KBM-7 (cell line): Measurements from ENCODE around the gene ZNF841.
A peak's percentile ranks its signal among the peaks of the same experiment; 100 is the strongest.
"Not testable (repeated sequence)": the region's sequence is repeated elsewhere in the genome, so short reads cannot be mapped to it uniquely, and the experiment has no call there.

ENCODE experiments used
- DNase-seq: peaks from one replicate; pipeline ENCODE4 v3.0.0-alpha.2; 2015
- in situ Hi-C: fragments of 300-500 bp; cut with MboI; formaldehyde crosslinking; loops from 2 replicates; pipeline ENCODE4 v1.14.3; 2020; ENCODE audit warnings: low sequenced_read_pairs, low pct_unique_long_range_greater_than_20kb, mixed read lengths

The ZNF841 gene

GRCh38 chr19:52095172-52096014 lies at the start of gene ZNF841:
Gene ZNF841 (minus strand): TSS chr19:52095765. CDS start chr19:52084801, 10,964 bp downstream.
- DNase-seq, result peak; percentile 7
- in situ Hi-C loops, result no loop called here

DNA sequence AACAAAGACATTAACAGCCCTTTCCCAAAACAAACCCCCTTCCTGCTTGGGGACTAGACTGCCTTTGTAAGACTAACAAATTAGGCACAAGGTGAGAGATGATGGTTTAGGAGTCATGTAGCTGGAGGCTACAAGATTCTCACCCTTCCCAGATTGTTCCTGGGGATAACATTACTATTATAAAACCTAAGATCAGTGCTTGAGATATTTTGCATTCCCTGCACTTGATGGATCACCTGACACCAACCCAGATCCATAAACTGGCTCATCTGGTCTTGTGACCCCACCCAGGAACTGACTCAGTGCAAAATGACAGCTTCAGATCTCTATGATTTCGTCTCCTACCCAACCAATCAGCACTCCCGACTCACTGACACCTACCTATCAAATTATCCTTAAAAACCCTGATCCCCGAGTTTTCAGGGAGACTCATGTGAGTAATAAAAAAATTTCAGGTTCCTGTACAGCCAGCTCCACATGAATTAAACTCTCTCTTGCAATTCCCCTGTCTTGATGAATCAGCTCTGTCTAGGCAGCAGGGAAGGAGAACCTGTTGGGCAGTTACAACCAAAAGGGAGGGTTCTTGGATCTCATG lies 46.5 kb upstream of the ZNF841 start:
- in situ Hi-C loops, result no loop called here
- no peak for DNase-seq

GRCh38 chr19:52141203-52141602 lies 45.6 kb upstream of the ZNF841 start:
- DNase-seq, result no peak
- in situ Hi-C loops, result no loop called here

DNA sequence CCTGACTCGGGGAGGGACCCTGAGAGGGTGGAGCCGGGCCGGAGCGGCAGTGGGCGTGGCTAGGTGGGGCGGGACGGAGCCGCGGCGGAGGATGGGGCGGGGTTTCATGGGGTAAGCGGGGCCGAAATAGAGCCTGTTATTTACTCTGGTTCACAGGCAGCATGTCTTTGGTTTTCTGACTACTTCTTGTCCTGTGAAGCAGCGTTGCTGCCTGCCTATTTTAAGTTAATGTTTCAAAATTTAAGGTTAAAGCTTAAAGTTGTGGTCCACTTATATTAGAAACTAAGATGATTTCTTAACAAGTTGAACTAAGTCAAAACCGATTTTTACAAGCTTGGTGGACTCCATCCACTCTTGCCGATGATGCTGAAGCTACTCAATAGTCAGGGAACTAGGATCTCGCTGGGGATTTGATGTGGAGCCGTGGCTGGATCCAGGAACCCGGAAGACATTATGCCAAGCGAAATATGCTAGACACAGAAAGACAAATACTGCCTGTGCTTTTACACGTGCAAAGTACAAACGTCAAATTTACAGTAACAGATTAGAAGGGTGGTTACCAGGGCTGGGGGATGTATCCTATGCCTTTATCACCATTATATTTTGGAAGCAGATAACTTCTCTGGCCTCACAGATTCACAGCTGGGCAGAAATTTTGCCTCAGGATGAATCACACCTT lies 44.6 kb upstream of the ZNF841 start:
- no peak for DNase-seq
- in situ Hi-C loops, result no loop called here

DNA sequence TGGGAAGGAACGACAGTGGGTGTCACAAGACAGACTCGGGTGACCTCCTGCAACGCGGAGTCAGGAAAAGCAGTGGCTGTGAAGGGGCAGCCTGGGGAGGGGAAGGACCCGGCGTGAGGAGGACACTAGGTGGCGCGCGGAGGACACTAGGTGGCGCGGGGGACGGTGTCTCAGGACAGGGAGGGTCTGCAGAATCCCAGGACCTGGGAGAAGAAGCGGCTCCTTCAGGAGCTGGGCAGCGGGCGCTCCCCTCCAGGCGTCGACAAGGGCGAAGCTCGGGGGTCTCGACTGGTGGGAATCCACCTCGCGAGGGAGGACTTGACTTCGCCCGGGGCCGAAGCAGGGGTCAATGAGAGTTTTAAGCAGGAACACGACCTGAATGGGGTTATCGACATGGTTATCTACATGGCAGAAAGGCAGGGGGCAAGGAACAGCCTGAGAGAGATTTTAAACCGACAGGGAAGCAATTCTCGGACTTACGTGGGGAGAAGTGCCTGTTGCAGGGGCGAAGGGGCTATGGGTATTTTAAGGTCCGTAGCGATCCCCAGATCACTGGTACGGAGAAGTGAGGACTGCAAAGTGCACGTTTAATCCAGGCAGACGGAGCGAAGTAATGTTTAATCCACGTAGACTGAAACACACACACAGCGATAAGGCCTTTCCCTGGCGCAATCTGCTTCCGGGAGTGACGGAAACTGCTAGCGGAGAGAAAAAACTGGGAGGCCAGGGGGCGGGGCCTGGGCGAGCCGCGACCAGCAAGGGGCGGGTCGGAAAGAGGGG lies 43.9 kb upstream of the ZNF841 start, which contains the start of gene ZNF616:
Gene ZNF616, minus strand, starts transcription at position 687 of the 780 bp plus-strand sequence. CDS start 9,426 bp downstream, outside the sequence.
- in situ Hi-C loops, result no loop called here
- peak; percentile 94 for DNase-seq

DNA sequence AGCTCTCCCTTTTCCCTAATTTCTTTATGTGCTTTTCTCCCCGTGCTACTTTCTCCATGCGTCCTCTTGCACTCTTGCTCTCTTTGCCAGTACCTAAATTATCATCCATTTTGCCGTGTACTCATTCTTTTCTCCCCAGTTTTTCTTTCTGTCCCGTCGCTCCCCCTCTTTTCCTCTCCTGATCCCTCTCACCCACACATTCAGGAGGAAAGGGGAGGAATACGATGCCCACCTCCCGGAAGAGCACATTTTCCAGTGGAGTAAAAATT lies 43.4 kb upstream of the ZNF841 start:
- DNase-seq, result no peak
- in situ Hi-C loops, result no loop called here

GRCh38 chr19:52138278-52138982 lies 42.9 kb upstream of the ZNF841 start:
- in situ Hi-C loops, result no loop called here

DNA sequence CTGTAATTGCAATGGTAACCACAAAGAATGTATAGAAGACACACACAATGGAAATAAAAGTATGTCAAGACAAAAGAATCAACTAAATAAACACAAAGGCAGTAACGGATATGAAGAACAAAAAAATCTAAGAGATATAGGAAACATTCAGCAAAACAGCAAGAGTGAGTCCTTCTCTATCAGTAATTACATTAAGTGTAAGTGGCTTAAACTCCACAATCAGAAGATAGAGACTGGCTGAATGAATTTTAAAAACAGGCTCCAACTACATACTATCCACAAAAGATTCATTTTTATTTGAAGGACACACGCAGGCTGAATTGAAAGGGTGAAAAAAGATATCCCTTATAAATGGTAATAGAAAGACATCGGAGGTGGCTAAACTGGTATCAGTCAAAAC lies 24.7 kb upstream of the ZNF841 start:
- no peak for DNase-seq
- in situ Hi-C loops, result no loop called here

More at GRCh38 chr19:52138278-52138982, 42.9 kb upstream of the ZNF841 start:
- DNase-seq, result peak; percentile 69

- no peak for DNase-seq
- in situ Hi-C loops, result no loop called here
Observed at GRCh38 chr19:52115526-52116053, 20.0 kb upstream of the ZNF841 start.

DNA sequence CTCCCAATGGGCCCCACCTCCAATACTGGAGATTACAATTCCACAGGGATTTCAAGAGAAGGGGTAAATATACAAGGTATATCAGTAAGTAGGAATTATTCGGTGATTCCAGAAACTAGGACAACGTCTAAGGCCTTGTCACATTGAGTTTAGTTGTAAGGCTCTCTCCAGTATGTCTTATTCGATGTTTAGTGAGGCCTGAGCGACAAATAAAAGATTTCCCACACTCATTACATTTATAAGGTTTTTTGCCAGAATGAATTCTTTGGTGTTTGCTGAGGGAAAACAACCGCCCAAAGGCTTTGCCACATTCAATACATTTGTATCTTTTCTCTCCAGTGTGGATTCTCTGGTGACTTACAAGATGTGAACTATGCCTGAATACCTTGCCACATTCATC lies 19.1 kb upstream of the ZNF841 start:
- in situ Hi-C loops, result no loop called here
- no peak for DNase-seq

GRCh38 chr19:52112624-52113023 lies 17.1 kb upstream of the ZNF841 start:
- in situ Hi-C loops, result no loop called here

GRCh38 chr19:52110780-52111179 lies 15.2 kb upstream of the ZNF841 start:
- DNase-seq, result no peak
- in situ Hi-C loops, result no loop called here

More at GRCh38 chr19:52112624-52113023, 17.1 kb upstream of the ZNF841 start:
- no peak for DNase-seq

DNA sequence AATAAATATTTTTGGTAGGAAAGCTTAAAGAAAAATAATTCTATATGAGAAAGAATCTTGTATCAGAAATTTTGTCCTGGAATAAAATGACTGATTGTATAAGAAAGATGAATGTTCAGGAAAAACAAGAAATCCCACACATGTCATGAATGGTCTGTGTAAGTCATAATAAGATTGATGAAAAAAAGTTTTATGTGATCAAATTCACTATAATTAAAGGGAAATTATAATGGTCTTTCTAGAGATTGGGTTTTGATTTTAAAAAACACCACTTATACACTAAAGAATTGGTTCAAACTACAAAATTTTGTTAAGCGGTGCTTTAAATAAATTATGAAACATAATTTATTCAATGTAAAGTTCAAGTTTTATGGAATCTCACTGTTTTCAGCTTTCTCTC lies 7.2 kb upstream of the ZNF841 start:
- no peak for DNase-seq
- in situ Hi-C loops, result no loop called here

GRCh38 chr19:52101866-52102562 lies 6.4 kb upstream of the ZNF841 start:
- in situ Hi-C loops, result no loop called here
- DNase-seq, result no peak

GRCh38 chr19:52099497-52100138 lies 4.1 kb upstream of the ZNF841 start:
- in situ Hi-C loops, result no loop called here
- DNase-seq, result no peak

DNA sequence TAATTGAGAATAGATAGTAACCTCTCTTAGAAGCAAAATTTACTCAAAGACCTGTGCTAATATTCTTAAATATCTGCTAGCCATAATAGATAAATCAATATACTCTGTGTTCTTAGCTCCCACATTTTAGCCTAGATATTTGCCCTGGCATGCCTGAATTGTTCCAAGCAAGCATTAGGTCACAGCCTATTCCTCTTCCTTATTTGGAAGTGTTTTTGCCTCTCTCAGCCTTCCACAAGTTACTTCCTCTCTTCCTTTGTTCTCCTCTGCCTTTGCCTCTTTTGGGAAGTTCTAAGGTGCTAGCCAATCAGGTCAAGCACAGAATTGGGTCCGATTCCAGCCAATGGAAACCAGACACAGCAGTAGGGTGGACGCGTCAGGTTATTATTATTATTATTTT lies 851 bp upstream of the ZNF841 start:
- in situ Hi-C loops, DNase-seq: not testable (repeated sequence)

DNA sequence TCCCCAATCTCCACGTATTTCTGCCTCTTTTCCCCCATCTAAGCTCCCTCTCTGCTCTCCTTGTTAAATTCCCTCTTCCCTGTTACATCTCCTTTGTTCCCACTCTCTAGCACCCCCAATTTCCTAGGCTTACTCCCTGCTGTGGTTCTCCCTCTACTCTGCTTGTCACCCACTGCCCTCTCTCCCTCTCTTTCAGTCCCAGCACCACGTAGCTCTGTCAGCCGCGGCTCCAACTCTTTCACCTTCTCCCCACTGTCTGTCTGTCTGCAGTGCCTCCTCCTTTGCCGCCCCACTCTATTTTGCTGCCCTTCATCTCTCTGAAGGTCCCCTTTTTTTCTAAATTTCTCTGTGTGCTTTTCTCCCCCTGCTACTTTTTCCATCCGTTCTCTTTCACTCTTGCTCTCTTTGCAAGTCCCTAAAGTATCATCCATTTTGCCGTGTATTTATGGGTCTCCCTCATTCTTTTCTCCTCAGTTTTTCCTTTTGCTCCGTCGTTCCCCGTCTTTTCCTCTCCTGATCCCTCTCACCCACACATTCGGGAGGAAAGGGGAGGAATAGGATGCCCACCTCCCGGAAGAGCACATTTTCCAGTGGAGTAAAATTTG lies 937 bp downstream of the ZNF841 start:
- no peak for DNase-seq
- in situ Hi-C loops, result no loop called here
